SJCRH30 (cell line): ENCODE results near the gene SSC5D. TPM values are rescaled to one million over a fixed set of nuclear protein-coding genes. Genes with fewer than 3 reads are reported as not detected.
A peak's percentile ranks its signal among the peaks of the same experiment; 100 is the strongest.

Source experiments
- DNase-seq, 2 experiments: peaks; one replicate each; pipeline ENCODE4 v3.0.0-alpha.2; 2015 to 2020
- H3K27ac ChIP-seq: fragments of 250-450 bp; sonication (Bioruptor Pico); 2 replicates; pipeline ENCODE4 v1.5.1; 2020; ENCODE audit warnings: mild to moderate bottlenecking, moderate library complexity
- H3K27me3 ChIP-seq: fragments of 250-450 bp; sonication (Bioruptor Pico); 2 replicates; pipeline ENCODE4 v1.5.1; 2020; ENCODE audit warnings: mild to moderate bottlenecking, moderate library complexity
- H3K36me3 ChIP-seq: fragments of 250-450 bp; sonication (Bioruptor Pico); 2 replicates; pipeline ENCODE4 v1.5.1; 2020; ENCODE audit warnings: mild to moderate bottlenecking, moderate library complexity
- H3K4me1 ChIP-seq: fragments of 250-450 bp; sonication (Bioruptor Pico); 2 replicates; pipeline ENCODE4 v1.5.1; 2020; ENCODE audit warnings: mild to moderate bottlenecking, moderate library complexity
- H3K4me3 ChIP-seq: fragments of 250-450 bp; sonication (Bioruptor Pico); 2 replicates; pipeline ENCODE4 v1.5.1; 2020; ENCODE audit warnings: mild to moderate bottlenecking, moderate library complexity
- H3K9me3 ChIP-seq: fragments of 250-450 bp; sonication (Bioruptor Pico); replicated peaks from 2 replicates; pipeline ENCODE4 v1.5.1; 2020; ENCODE audit warnings: mild to moderate bottlenecking, moderate library complexity
- total RNA-seq: library from RNA; depleted of rRNA; stranded (reverse); fragments of >200 nt; shearing (Covaris generic); gene quantifications from 2 replicates; pipeline ENCODE4 v1.2.3, GENCODE V29; 2014

SSC5D gene
- total RNA-seq, 1 experiment from 2014 or later, result 3.1 TPM

DNA sequence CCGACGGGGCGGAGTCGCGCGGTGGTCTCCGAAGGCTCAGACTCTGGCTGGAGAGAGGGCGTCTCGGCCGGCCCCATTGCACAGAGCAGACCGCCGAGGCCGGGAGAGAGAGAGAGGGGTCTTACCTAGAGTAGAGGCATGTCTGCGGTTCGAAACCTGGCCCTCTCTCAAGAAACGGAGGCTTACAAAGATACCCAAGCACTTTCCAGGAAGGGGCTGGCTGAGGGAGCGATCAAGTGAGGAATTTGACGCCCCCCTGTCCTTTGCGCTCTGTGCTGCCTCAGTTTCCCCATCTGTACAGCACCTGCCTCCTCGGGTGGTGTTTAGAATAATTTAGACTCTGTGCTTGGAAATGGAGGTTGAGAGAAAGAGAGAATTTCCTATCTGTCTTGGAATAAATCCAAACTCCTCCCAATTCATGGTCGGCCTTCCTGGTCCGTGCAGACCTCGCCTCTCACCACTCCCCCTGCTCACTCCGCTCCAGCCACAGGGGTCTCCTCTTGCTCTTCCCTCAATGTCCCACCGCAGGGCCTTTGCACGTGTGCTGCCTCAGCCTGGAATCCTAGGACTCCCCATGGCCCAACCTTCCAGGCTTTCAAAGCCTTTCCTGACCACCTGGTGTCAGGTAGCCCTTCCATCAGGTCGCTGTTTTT lies 26.1 kb upstream of the SSC5D start:
- no peaks in the 10 kb centered on the region for H3K36me3 ChIP-seq
- DNase-seq, result no peak
- no peak overlapping the region for H3K27ac ChIP-seq
- H3K9me3 ChIP-seq, result no peaks in the 10 kb centered on the region
- no peaks in the 10 kb centered on the region for H3K27me3 ChIP-seq
- peaks cover 7% of the 10 kb centered on the region; the same call in 1 of the 2 replicates for H3K4me1 ChIP-seq
- peak overlapping the region; percentile 32 for H3K4me3 ChIP-seq

DNA sequence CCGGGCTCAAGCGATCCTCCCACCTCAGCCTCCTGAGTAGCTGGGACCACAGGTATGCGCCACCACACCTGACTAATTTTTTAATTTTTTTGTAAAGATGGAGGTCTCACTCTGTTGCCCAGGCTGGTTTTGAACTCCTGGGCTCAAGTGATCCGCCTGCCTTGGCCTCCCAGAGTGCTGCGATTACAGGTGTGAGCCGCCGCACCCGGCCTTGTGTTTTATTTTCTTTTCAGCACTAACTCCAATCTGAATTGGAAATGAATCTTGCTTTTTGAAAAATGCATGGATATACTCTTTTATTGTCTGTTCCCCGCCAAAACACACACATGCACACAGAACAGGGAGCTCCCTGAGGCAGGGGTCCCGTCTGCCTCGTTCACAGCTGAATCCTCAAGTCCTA lies 25.5 kb upstream of the SSC5D start:
- Histone ChIP-seq H3K36me3 (no peaks in the 10 kb centered on the region), H3K9me3 (no peaks in the 10 kb centered on the region), H3K27me3 (no peaks in the 10 kb centered on the region), H3K4me3 (no peak overlapping the region), H3K4me1 (peaks cover 7% of the 10 kb centered on the region; the same call in 1 of the 2 replicates), H3K27ac (no peak overlapping the region)
- no peak for DNase-seq

DNA sequence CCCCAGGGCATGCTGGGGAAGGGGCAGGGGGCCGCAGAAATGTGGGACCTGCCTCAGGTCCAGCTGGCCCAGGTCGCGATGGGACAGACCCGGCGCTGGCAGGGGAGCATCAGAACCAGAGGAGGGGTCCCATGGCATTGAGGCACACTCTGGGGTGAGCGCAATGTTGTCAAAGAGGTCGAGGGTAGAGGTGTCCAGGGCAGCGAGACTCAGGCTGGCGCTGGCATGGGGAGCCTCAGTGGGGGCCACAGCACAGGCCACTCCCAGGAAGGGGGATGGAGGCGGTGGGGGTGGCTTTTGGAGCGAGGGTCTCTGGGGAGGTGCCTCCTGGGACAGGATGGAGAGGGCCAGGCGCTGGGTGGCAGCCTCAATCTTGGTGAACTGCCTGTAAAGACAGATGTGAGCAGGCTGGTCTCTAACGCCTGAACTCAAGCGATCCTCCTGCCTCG lies 24.6 kb upstream of the SSC5D start:
- no peaks in the 10 kb centered on the region for H3K36me3 ChIP-seq
- DNase-seq, result no peak
- H3K4me3 ChIP-seq, result no peak overlapping the region
- peaks cover 7% of the 10 kb centered on the region; the same call in 1 of the 2 replicates for H3K4me1 ChIP-seq
- no peaks in the 10 kb centered on the region for H3K27me3 ChIP-seq
- H3K9me3 ChIP-seq, result no peaks in the 10 kb centered on the region
- no peak overlapping the region for H3K27ac ChIP-seq

DNA sequence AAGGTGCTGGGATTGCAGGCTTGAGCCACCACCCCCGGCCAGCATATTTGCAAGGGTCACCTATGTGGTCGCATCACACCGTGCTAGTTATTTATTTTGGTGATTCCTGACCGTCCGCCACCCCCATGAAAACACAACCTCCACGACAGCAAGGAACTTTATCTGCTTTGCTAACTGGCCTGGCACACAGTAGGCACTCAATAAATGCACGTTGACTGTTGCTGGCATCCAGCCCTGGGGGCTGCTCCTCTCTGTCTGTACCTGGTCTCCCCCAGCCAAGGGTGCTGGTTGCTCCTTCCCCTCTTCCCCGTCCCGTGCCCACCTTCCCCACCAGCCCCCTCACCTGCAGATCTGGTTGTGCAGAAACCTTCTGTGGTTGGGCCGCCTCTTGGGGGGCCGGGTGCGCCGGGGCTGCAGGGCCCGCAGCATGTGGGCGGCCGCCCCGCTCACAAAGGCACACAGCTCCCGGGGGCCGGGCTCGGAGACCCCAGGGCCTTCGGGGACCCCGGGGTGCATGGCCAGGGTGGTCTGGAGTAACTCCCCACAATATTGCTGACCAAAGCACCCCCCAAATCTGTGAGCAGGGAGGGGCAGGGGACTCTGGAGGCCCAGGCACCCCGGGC lies 24.1 kb upstream of the SSC5D start:
- Histone ChIP-seq H3K4me1 (peaks cover 7% of the 10 kb centered on the region; the same call in 1 of the 2 replicates), H3K9me3 (no peaks in the 10 kb centered on the region), H3K36me3 (no peaks in the 10 kb centered on the region), H3K4me3 (no peak overlapping the region), H3K27me3 (no peaks in the 10 kb centered on the region), H3K27ac (no peak overlapping the region)
- no peak for DNase-seq

DNA sequence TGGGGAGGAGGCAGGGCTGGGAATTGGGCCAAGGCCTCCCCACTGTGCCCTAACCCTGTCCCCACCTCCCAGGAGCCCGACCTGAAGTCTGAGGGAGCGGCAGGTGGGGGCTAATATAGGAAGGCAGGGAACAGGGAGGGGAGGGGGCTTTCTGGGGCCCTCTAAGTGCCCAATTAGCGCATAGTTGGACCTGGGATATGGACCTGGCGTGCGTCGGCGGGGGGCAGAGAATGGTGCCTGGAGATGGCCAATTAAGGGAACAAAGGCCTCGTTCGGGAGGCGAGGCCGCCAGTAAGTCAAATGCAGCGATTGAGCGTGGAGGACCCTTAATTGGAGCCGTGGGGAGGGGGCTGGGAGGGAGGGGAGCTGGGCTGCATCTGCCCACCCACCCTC lies 23.6 kb upstream of the SSC5D start, which contains the start of gene C19orf85:
TSS of gene C19orf85 (minus strand) at position 90 of the 393 bp plus-strand sequence. CDS start 197 bp downstream, outside the sequence.
- Histone ChIP-seq H3K36me3 (no peaks in the 10 kb centered on the region), H3K4me1 (peaks cover 7% of the 10 kb centered on the region; the same call in 1 of the 2 replicates)
- no peak for DNase-seq

DNA sequence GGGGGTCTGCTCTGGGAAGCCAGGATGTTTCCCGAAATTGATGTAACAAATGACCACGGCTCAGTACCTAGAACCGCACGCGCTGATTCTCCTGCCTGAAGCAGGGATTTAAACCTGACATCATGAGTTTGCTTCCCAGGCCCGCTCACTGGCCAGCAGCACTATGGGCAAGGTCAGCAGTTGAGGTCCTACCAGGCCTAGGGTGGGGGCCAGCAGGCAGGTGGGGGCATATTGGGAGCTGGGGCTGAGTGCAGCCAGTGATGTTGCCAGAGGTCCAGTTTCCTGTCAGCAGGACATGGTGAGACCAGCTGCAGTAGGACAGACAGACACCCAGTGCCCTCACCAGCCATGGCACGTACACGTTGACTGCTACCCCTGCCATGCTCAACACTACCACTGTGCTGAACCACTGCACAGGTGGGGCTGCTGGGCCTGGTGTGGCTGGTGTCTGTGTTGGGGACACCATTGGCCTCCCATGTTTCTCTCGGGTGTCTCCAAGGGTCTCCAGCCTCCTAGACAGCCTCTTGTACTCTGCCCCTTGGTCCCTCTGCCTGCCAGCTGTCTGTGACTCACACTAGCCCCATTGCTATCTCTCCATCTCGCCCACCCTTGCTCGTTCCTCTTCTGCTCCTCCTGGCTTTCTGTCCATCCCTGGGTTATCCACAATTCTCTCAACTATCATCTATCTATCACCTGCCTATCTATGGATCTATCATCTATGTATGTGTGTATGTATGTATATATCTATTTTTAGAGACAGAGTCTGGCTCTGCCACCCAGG lies 22.6 kb upstream of the SSC5D start:
- no peaks in the 10 kb centered on the region for H3K9me3 ChIP-seq
- DNase-seq, result peak in 1 of 2 experiments; percentile 28
- peaks cover 1% of the 10 kb centered on the region; the same call in 1 of the 2 replicates for H3K4me1 ChIP-seq
- no peaks in the 10 kb centered on the region for H3K36me3 ChIP-seq
- H3K27me3 ChIP-seq, result no peaks in the 10 kb centered on the region
- no peak overlapping the region for H3K4me3 ChIP-seq
- no peak overlapping the region for H3K27ac ChIP-seq

More for the DNA sequence above, 23.6 kb upstream of the SSC5D start, which contains the start of gene C19orf85:
- Histone ChIP-seq H3K9me3 (no peaks in the 10 kb centered on the region), H3K4me3 (no peak within 1 kb of the TSS), H3K27ac (no peak within 1 kb of the TSS), H3K27me3 (no peaks in the 10 kb centered on the region)

DNA sequence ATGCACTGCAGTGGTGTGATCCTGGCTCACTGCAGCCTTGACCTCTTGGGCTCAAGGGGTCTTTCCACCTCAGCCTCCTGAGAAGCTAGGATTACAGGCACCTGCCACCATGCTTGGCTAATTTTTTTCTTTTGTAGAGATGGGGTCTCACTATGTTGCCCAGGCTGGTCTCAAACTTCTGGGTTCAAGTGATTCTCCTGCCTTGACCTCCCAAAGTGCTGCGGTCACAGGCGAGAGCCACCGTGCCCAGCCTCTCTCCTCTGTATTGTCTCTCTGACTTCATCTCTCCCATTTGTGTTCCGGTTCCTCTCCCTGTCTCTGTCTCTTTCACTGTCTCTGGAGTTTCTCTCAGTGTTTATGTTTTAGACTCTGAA lies 22.0 kb upstream of the SSC5D start:
- Histone ChIP-seq H3K4me3 (no peak overlapping the region), H3K36me3 (no peaks in the 10 kb centered on the region), H3K9me3 (no peaks in the 10 kb centered on the region), H3K4me1 (no peaks in the 10 kb centered on the region), H3K27ac (no peak overlapping the region), H3K27me3 (no peaks in the 10 kb centered on the region)
- DNase-seq, result no peak

DNA sequence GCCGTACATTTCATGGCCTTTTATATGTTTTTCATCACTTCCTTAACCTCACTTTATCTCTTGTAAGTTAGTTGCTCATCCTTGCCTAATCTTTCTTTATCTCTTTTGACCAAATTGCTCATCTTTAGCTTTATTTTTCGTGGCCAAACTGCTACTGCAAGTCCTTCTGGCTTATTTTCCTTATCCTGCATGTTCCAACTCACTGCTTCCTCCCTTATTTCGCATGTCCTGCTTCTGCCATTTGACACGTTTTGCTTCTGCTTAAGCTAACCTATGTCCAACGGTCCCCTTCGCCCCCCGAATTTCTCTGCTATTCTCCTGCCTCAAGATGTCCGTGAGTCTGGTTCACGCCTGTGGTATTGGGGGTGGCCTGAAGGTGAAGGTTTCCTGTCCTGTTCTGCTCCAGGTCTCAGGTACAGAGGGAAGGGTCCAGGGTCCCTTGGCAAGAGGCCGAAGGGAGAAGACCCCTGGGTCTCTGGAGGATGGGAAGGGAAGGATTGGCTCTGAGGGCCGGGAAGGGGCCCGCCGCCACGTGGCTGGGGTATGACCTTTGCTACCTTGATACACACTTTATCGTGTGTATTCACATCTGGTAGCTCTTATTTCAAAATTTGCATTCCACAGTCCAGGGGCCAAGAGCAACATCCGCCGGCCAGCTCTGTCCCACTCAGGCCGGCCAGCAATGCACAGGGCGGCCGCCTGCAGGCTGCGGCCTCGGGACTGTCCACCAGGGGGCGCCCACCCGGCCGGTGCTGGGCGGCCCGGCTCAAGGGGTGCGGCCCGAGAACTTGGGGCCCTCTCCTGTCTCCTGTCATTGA lies 20.8 kb upstream of the SSC5D start:
- H3K27me3 ChIP-seq, result no peaks in the 10 kb centered on the region
- H3K27ac ChIP-seq, result no peak overlapping the region
- no peaks in the 10 kb centered on the region for H3K4me1 ChIP-seq
- no peaks in the 10 kb centered on the region for H3K36me3 ChIP-seq
- H3K4me3 ChIP-seq, result no peak overlapping the region
- DNase-seq, result peak; percentile 46 to 70
- H3K9me3 ChIP-seq, result no peaks in the 10 kb centered on the region

DNA sequence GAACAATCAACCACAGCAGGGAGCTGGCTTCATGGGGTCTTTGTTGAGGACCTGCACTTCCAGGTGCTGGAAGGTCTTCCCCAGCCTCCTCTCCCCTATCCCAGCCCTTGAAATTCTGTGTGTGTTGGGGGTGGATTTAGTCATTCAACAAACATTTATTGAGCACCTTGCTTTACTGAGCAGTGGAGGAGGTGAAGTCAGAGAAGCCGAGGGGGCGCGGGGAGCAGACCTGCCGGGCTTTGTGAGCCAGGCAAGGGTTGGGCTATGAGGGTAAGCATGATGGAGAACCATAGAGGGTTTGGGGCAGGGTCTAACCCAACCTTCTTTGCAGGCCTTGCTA lies 20.2 kb upstream of the SSC5D start:
- Histone ChIP-seq H3K27ac (no peak overlapping the region), H3K9me3 (no peaks in the 10 kb centered on the region), H3K36me3 (no peaks in the 10 kb centered on the region), H3K4me1 (peaks cover 5% of the 10 kb centered on the region), H3K27me3 (no peaks in the 10 kb centered on the region), H3K4me3 (no peak overlapping the region)
- DNase-seq, result no peak

DNA sequence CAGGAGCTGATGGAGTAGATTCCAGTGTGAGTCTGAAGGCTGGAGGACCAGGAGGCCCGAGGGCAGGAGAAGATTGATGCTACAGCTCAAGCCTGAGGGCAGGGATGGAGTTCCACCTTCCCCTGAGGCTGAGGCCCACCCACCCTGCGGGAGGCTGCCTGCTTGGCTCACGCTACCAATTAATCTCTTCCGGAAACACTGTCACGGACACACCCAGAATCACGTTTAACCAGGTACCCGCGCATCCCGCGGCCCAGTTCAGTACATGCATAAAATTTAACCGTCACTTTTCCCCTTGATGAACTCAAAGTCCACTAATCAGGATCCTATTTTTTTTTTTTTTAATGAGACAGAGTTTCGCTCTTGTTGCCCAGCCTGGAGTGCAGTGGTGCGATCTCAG lies 17.0 kb upstream of the SSC5D start:
- Histone ChIP-seq H3K4me1 (peaks cover 27% of the 10 kb centered on the region), H3K27me3 (no peaks in the 10 kb centered on the region), H3K36me3 (no peaks in the 10 kb centered on the region), H3K4me3 (no peak overlapping the region), H3K9me3 (no peaks in the 10 kb centered on the region), H3K27ac (no peak overlapping the region)
- DNase-seq, result peak in 1 of 2 experiments; percentile 20

DNA sequence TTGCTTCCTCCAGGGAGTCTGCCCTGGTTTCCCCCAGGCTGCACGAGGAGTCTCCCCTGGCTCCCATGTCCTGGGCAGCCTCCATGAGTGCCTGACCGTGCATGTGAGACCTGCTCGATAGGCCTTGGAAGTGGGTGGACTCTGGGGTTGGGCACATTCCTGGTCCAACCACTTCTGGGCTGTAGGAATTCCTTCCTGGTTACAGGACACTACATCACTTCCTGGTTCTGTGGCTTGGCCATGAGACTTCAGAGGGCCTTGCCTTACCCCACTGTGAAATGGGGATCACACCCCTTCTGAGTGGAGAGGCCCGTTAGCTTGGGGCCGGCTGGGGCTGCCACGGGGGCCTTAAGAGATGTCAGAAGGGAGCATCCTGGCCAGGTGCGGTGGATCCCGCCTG lies 15.8 kb upstream of the SSC5D start:
- no peak overlapping the region for H3K27ac ChIP-seq
- peak in 1 of 2 experiments; percentile 42 for DNase-seq
- H3K4me1 ChIP-seq, result peaks cover 27% of the 10 kb centered on the region
- H3K27me3 ChIP-seq, result no peaks in the 10 kb centered on the region
- H3K9me3 ChIP-seq, result no peaks in the 10 kb centered on the region
- H3K36me3 ChIP-seq, result no peaks in the 10 kb centered on the region
- H3K4me3 ChIP-seq, result no peak overlapping the region

DNA sequence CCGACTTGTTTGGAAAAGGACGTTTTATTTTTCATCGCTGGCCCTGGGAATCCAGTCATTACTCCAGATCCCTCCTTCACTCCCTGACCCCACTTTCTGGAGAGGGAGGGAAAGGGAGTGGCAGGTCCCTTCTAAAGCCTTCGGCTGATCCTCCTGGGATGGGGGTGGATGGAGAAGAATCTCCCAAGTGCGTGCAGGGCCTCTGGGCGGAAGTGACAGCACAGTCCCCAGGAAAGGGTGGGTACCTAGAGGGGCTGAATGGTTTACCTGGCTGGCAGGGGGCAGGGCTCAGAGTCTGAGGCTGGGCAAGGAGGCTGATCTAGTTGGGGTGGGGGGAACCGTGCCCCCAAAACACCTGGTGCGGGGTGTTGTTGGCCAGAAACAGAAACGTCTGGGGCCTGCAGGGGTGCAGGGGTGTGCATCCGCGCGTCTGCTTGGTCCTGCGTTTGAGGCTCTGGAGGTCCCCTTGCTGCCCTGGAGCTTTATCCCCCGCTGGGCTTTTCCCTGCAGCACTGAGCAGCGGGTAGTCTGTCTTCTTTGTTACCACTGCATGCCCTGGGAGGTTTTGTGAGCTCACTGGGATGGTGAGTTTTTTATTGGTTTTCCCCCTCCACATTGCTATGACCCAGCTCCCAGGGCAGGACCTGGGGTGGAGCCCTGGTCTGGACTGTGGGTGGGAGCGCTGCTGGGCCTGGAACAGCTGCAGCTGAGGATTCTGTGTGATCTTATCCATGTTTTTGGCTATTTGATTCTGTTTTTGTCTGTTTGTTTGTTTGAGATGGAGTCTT lies 14.8 kb upstream of the SSC5D start:
- no peaks in the 10 kb centered on the region for H3K36me3 ChIP-seq
- H3K27ac ChIP-seq, result peak overlapping the region; percentile 37
- peak; percentile 74 to 79 for DNase-seq
- no peaks in the 10 kb centered on the region for H3K9me3 ChIP-seq
- peaks cover 31% of the 10 kb centered on the region for H3K4me1 ChIP-seq
- H3K4me3 ChIP-seq, result peak overlapping the region; percentile 29
- no peaks in the 10 kb centered on the region for H3K27me3 ChIP-seq

DNA sequence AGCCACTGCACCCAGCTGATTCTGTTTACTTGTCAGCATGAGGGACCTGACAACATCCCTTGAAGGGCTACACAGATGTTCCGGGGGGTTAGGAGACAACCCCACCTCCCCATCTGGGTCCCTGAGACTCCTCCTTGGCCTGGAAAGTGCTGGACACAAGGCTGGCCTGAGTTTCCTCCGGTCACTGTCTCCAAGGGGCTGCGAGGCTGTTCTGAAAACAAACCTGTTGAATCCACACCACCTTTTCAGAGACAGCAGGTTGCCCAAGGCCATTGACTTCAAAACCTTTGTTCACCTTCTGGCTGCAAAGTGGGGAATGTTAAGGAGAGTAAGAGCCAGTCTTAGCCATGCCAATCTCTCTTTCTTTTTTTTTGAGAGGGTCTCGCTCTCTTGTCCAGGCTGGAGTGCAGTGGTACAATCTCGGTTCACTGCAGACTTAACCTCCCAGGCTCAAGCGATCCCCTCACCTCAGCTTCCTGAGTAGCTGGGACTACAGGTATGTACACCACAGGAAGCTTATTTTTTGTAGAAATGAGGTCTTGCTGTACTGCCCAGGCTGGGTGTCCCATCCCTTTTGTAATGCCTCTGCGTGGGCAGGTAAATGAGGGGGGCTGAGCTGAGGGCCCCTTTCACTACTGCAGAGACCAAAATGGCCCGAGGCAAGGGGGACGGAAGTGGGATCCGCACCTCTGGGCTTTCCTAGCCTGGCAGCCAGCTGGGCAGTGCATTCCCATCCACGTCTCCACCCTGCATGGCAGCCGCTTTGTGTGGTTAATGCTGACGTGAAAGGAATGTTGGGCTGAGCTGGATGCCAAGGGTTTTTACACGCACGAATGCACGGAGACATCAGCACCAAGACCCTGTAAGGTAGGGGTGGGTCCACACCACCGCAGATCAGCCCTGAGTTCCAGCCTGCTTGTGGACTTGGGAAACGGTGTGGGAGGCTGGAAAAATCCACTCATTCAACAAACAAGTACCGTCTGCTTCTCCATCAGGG lies 13.7 kb upstream of the SSC5D start:
- Histone ChIP-seq H3K4me3 (no peak overlapping the region), H3K9me3 (no peaks in the 10 kb centered on the region), H3K27ac (peak overlapping the region; percentile 37), H3K27me3 (no peaks in the 10 kb centered on the region), H3K4me1 (peaks cover 31% of the 10 kb centered on the region), H3K36me3 (no peaks in the 10 kb centered on the region)
- DNase-seq, result no peak
